ENCODE measurements around the gene FSTL4.

DNA sequence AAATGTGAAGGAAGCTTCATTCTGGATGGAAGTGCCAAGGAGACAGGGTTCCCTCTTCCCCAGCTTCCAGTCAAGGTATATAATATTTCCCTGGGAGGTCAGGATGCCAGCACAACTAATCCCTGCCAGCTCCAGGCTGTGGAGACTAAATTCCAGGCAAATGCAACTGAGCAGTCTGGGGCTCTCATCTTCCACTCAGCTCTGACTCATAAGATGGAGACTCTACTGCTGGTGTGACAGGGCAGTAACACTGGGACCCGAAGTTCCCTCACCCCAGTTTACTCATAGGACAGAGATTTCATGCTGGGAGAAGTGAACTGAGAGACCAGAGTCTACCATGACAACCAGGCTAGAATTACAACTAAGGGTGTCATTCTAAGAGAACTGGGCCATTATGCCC lies 235.4 kb downstream of the FSTL4 start:
- TF ChIP-seq, protein P1, sequence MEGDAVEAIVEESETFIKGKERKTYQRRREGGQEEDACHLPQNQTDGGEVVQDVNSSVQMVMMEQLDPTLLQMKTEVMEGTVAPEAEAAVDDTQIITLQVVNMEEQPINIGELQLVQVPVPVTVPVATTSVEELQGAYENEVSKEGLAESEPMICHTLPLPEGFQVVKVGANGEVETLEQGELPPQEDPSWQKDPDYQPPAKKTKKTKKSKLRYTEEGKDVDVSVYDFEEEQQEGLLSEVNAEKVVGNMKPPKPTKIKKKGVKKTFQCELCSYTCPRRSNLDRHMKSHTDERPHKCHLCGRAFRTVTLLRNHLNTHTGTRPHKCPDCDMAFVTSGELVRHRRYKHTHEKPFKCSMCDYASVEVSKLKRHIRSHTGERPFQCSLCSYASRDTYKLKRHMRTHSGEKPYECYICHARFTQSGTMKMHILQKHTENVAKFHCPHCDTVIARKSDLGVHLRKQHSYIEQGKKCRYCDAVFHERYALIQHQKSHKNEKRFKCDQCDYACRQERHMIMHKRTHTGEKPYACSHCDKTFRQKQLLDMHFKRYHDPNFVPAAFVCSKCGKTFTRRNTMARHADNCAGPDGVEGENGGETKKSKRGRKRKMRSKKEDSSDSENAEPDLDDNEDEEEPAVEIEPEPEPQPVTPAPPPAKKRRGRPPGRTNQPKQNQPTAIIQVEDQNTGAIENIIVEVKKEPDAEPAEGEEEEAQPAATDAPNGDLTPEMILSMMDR (conservative IDR thresholded peaks at IDR 0.05): no peak
- no peak for TF ChIP-seq EZH2 (IDR thresholded peaks at IDR 0.05; ENCODE audit: low read depth)
